HCT116 (cell line): ENCODE measurements around the gene SIL1. TPM values are rescaled to one million over a fixed set of nuclear protein-coding genes. Genes with fewer than 3 reads are reported as not detected.

Source experiments
- ATAC-seq: fragments of 200-7000 bp; cut with Tn5 transposase; 2 replicates; pipeline ENCODE4 v1.9.1; 2020; ENCODE audit warnings: mild to moderate bottlenecking, moderate library complexity
- BruUV-seq: library from RNA; stranded (reverse); fragments of 400-500 nt; replicated peaks from 2 replicates; lab custom pipeline; 2021; lab: Mats Ljungman, UMichigan
- CTCF ChIA-PET: fragments of 300-600 bp; sonication (Branson Sonifier 250); formaldehyde crosslinking; loops from one replicate; lab custom pipeline; 2021; ENCODE audit warnings: antibody characterized with exemption; lab: Charles Lee
- POLR2A ChIA-PET: fragments of 300-600, 350-600 bp; sonication (Branson Sonifier 250); formaldehyde crosslinking; loops from one replicate; lab custom pipeline; 2021; ENCODE audit warnings: antibody characterized with exemption; lab: Charles Lee
- RAD21 ChIA-PET, 2 experiments: fragments of 300-600 bp; sonication (Branson Sonifier 250); formaldehyde crosslinking; loops; one replicate each; lab custom pipeline; 2023; ENCODE audit warnings: low total read pairs in 2 of 2; ENCODE audit not compliant: uncharacterized antibody in 2 of 2, unreplicated experiment in 2 of 2, low non-redundant PET in 1 of 2; lab: Charles Lee
- DNase-seq: peaks from one replicate; pipeline ENCODE4 v3.0.0-alpha.2; 2010; ENCODE audit warnings: low read depth, low spot score
- H2AFZ ChIP-seq: fragments of 200-600 bp; shearing (Covaris generic), sonication (generic); 2 replicates; pipeline ENCODE4 v1.6.1; 2017; ENCODE audit warnings: low read depth, mixed run types, mixed read lengths, antibody characterized with exemption, low read length; ENCODE audit not compliant: poor library complexity, severe bottlenecking
- H3K27ac ChIP-seq: 2 replicates; pipeline ENCODE4 v1.5.1; 2012; ENCODE audit warnings: low read depth, low read length
- H3K27me3 ChIP-seq: fragments of 200-600 bp; sonication (generic); 2 replicates; pipeline ENCODE4 v1.6.1; 2016; ENCODE audit warnings: mixed run types, low read length, mixed read lengths; ENCODE audit not compliant: insufficient read depth
- H3K36me3 ChIP-seq, 2 experiments: fragments of 200-500 bp in 1 of 2; fragments of 200-600 bp in 1 of 2; sonication (Bioruptor generic) in 1 of 2; sonication (generic) in 1 of 2; 2 replicates each; pipeline versions ENCODE4 v1.5.1 to v1.6.1; 2014 to 2016; ENCODE audit warnings: low read length in 2 of 2, inconsistent platforms in 1 of 2, mixed read lengths in 1 of 2, mixed run types in 1 of 2; ENCODE audit not compliant: insufficient read depth in 2 of 2, control insufficient read depth in 1 of 2
- H3K4me1 ChIP-seq, 2 experiments: fragments of 200-600 bp in 1 of 2; sonication (generic) in 1 of 2; 2 replicates each; pipeline versions ENCODE4 v1.5.1 to v1.6.1; 2012 to 2017; ENCODE audit warnings: low read length in 2 of 2, inconsistent platforms in 1 of 2, mild to moderate bottlenecking in 1 of 2, mixed read lengths in 1 of 2, mixed run types in 1 of 2, moderate library complexity in 1 of 2; ENCODE audit not compliant: insufficient read depth in 2 of 2, control insufficient read depth in 1 of 2
- H3K4me2 ChIP-seq: fragments of 200-600 bp; sonication (generic); 2 replicates; pipeline ENCODE4 v1.6.1; 2017; ENCODE audit warnings: mixed run types, low read length, mixed read lengths
- H3K4me3 ChIP-seq, 2 experiments: fragments of 200-600 bp in 1 of 2; sonication (generic) in 1 of 2; replicated peaks in 1 of 2; 2 replicates each; pipeline ENCODE4 v1.5.1; 2011 to 2016; ENCODE audit warnings: low read length in 2 of 2, control low read depth in 1 of 2, low read depth in 1 of 2, mild to moderate bottlenecking in 1 of 2, mixed read lengths in 1 of 2, mixed run types in 1 of 2
- H3K79me2 ChIP-seq: fragments of 200-600 bp; sonication (generic); 2 replicates; pipeline ENCODE4 v1.6.1; 2017; ENCODE audit warnings: mild to moderate bottlenecking, mixed run types, low read length, moderate library complexity, mixed read lengths; ENCODE audit not compliant: insufficient read depth
- H3K9ac ChIP-seq: fragments of 200-600 bp; sonication (generic); 2 replicates; pipeline ENCODE4 v1.6.1; 2016; ENCODE audit warnings: low read length, mixed read lengths
- H3K9me2 ChIP-seq: fragments of 200-600 bp; sonication (generic), shearing (Covaris generic); 2 replicates; pipeline ENCODE4 v1.6.1; 2017; ENCODE audit warnings: mixed run types, mild to moderate bottlenecking, moderate library complexity; ENCODE audit not compliant: insufficient read depth
- H3K9me3 ChIP-seq, 2 experiments: fragments of 200-500 bp in 1 of 2; fragments of 200-600 bp in 1 of 2; sonication (Bioruptor generic) in 1 of 2; sonication (generic) in 1 of 2; 2 replicates each; pipeline ENCODE4 v1.6.1; 2014 to 2017; ENCODE audit warnings: low read length in 2 of 2, mixed read lengths in 2 of 2, inconsistent platforms in 1 of 2, low read depth in 1 of 2, mild to moderate bottlenecking in 1 of 2, mixed run types in 1 of 2, moderate library complexity in 1 of 2; ENCODE audit not compliant: control insufficient read depth in 1 of 2, insufficient read depth in 1 of 2
- H4K20me1 ChIP-seq: fragments of 200-600 bp; sonication (generic), shearing (Covaris generic); 2 replicates; pipeline ENCODE4 v1.6.1; 2017; ENCODE audit warnings: mixed run types, mild to moderate bottlenecking, moderate library complexity; ENCODE audit not compliant: insufficient read depth
- CBX3 ChIP-seq: IDR thresholded peaks from 2 replicates; pipeline ENCODE4 v1.6.1; 2012; ENCODE audit warnings: low read depth
- EGR1 ChIP-seq: IDR thresholded peaks from 2 replicates; pipeline ENCODE4 v1.6.1; 2012; ENCODE audit warnings: low read depth
- EZH2phosphoT487 ChIP-seq: fragments of 200-600 bp; IDR thresholded peaks from 2 replicates; pipeline ENCODE4 v1.6.1; 2018; ENCODE audit warnings: antibody characterized with exemption, borderline replicate concordance
- FOSL1 ChIP-seq: IDR thresholded peaks from 2 replicates; pipeline ENCODE4 v1.6.1; 2012; ENCODE audit warnings: low read depth
- POLR2A ChIP-seq: IDR thresholded peaks from 2 replicates; pipeline ENCODE4 v1.7.0; 2011; ENCODE audit warnings: borderline replicate concordance; ENCODE audit not compliant: insufficient read depth, insufficient read length; ENCODE audit errors: extremely low read depth
- POLR2AphosphoS5 ChIP-seq: IDR thresholded peaks from 2 replicates; pipeline ENCODE4 v1.6.1; 2011; ENCODE audit warnings: mild to moderate bottlenecking, low read depth, low read length, moderate library complexity
- SP1 ChIP-seq: IDR thresholded peaks from 2 replicates; pipeline ENCODE4 v1.6.1; 2012; ENCODE audit warnings: low read depth
- TCF7L2 ChIP-seq: IDR thresholded peaks from 2 replicates; pipeline ENCODE4 v1.7.0; 2011; ENCODE audit warnings: borderline replicate concordance, inconsistent platforms; ENCODE audit not compliant: insufficient read depth, insufficient read length; ENCODE audit errors: extremely low read depth
- ZFX ChIP-seq: fragments of 450-650 bp; IDR thresholded peaks from 2 replicates; pipeline ENCODE4 v1.6.1; 2017
- ZNF274 ChIP-seq: fragments of 200-500 bp; sonication (Bioruptor generic); IDR thresholded peaks from 2 replicates; pipeline ENCODE4 v1.6.1; 2014; ENCODE audit warnings: mild to moderate bottlenecking, low read depth, low read length, inconsistent platforms
- intact Hi-C: fragments of 100-400 bp; cut with micrococcal nuclease; formaldehyde crosslinking; loops from 2 replicates; pipeline ENCODE4 v1.10.0; 2022
- total RNA-seq: library from RNA; stranded (reverse); gene quantifications from one replicate; pipeline ENCODE4 v1.2.1, GENCODE V29; 2021; ENCODE audit not compliant: unreplicated experiment
- TF ChIP-seq, protein P1 (sequence below): IDR thresholded peaks from 2 replicates; pipeline ENCODE4 v1.6.1; 2012
- TF ChIP-seq, protein P2 (sequence below): IDR thresholded peaks from 2 replicates; pipeline ENCODE4 v1.6.1; 2011; ENCODE audit warnings: mild to moderate bottlenecking, low read length, moderate library complexity; ENCODE audit not compliant: insufficient replicate concordance; ENCODE audit errors: extremely low read depth
- TF ChIP-seq, protein P3 (sequence below): IDR thresholded peaks from 2 replicates; pipeline ENCODE4 v1.6.1; 2012

SIL1 gene
- total RNA-seq, 1 experiment from 2014 or later: 34.0 TPM

DNA sequence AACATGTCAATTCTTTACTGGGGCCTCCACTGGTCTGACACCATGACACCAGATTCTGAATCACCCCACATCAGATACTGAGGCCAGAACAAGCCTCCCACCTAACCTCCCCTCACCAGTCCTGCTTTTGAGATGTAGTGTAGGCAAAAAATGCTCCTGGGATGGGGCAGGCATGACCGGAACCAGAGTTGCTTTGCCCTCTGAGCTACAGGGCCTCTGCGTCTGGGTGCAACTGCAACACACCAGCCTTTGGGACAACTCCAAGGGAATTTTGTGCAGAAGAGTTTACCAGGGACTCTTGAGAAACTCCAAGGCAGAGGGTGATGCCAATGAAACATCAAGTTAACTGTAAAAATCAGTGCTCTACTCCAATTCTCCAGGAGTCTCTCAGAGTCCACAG lies 79.4 kb downstream of the SIL1 start:
- no peak for DNase-seq
- Histone ChIP-seq H3K4me2 (no peak overlapping the region), H3K27me3 (no peaks in the 10 kb centered on the region), H3K36me3 (no peaks in the 10 kb centered on the region), H3K27ac (no peak overlapping the region), H3K4me3 (no peak overlapping the region), H3K9me2 (no peaks in the 10 kb centered on the region), H3K4me1 (no peaks in the 10 kb centered on the region), H3K9me3 (no peaks in the 10 kb centered on the region), H3K9ac (no peak overlapping the region), H4K20me1 (no peaks in the 10 kb centered on the region), H2AFZ (no peak overlapping the region), H3K79me2 (no peaks in the 10 kb centered on the region)
- CTCF ChIA-PET: no interaction called here
- ATAC-seq: no peak
- intact Hi-C loops: no loop called here
- BruUV-seq: no TSS peak
- no peak for TF ChIP-seq ZNF274
- TF ChIP-seq, protein P1, sequence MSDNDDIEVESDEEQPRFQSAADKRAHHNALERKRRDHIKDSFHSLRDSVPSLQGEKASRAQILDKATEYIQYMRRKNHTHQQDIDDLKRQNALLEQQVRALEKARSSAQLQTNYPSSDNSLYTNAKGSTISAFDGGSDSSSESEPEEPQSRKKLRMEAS: no peak
- TF ChIP-seq EGR1: no peak
- TF ChIP-seq FOSL1: no peak
- no peak for TF ChIP-seq SP1
- no peak for TF ChIP-seq ZFX
- TF ChIP-seq POLR2AphosphoS5: no peak
- TF ChIP-seq, protein P2, sequence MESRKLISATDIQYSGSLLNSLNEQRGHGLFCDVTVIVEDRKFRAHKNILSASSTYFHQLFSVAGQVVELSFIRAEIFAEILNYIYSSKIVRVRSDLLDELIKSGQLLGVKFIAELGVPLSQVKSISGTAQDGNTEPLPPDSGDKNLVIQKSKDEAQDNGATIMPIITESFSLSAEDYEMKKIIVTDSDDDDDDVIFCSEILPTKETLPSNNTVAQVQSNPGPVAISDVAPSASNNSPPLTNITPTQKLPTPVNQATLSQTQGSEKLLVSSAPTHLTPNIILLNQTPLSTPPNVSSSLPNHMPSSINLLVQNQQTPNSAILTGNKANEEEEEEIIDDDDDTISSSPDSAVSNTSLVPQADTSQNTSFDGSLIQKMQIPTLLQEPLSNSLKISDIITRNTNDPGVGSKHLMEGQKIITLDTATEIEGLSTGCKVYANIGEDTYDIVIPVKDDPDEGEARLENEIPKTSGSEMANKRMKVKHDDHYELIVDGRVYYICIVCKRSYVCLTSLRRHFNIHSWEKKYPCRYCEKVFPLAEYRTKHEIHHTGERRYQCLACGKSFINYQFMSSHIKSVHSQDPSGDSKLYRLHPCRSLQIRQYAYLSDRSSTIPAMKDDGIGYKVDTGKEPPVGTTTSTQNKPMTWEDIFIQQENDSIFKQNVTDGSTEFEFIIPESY: no peak
- POLR2A ChIA-PET: no interaction called here
- RAD21 ChIA-PET: no interaction called here

DNA sequence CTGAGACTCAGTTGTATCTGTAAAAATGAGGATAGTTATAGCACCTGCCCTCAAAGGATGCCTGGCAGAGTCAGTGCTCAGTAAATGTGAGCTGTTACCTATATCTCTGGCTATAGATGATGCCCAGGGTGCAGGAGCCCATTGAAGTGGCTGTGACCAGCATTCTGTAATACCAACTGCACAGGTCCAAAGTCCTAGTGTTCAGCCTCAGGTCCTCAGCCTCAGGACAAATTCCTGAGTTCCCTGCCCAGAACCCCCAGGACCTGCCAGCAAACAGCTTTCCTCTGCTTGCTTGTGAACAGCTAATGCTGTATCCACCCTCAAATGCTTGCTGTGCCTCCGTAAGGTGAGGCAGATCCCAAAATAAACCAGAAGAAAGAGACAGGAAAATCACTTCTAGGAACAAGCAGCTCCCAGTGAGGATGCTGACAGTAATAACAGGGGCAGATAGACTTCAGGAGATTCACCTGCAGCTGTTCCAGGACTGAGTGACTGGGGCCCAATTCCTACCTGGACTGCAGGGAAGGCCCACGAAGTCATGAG lies 80.8 kb downstream of the SIL1 start:
- CTCF ChIA-PET: no interaction called here
- POLR2A ChIA-PET: no interaction called here

More for the DNA sequence above, 80.8 kb downstream of the SIL1 start:
- Histone ChIP-seq H3K27ac (no peak overlapping the region), H3K4me2 (no peak overlapping the region), H3K9me3 (no peaks in the 10 kb centered on the region), H4K20me1 (no peaks in the 10 kb centered on the region), H2AFZ (no peak overlapping the region), H3K36me3 (no peaks in the 10 kb centered on the region), H3K9ac (no peak overlapping the region), H3K79me2 (no peaks in the 10 kb centered on the region), H3K4me1 (no peaks in the 10 kb centered on the region), H3K9me2 (no peaks in the 10 kb centered on the region), H3K4me3 (no peak overlapping the region), H3K27me3 (no peaks in the 10 kb centered on the region)
- TF ChIP-seq, protein P2: no peak
- TF ChIP-seq, protein P3, sequence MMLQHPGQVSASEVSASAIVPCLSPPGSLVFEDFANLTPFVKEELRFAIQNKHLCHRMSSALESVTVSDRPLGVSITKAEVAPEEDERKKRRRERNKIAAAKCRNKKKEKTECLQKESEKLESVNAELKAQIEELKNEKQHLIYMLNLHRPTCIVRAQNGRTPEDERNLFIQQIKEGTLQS: no peak
- no peak for TF ChIP-seq CBX3
- no peak for TF ChIP-seq EZH2phosphoT487
- TF ChIP-seq TCF7L2: no peak
- TF ChIP-seq POLR2A: no peak
- intact Hi-C loops: no loop called here
- DNase-seq (no peak), ATAC-seq (no peak)
- RAD21 ChIA-PET: no interaction called here
- no TSS peak for BruUV-seq
